ENCODE measurements around the gene SELPLG. TPM values are rescaled to one million over a fixed set of nuclear protein-coding genes. Genes with fewer than 3 reads are reported as not detected.
"Not testable (repeated sequence)": the region's sequence is repeated elsewhere in the genome, so short reads cannot be mapped to it uniquely, and the experiment has no call there.

SELPLG gene
- total RNA-seq, 1 donor from 2014 or later, result not detected

DNA sequence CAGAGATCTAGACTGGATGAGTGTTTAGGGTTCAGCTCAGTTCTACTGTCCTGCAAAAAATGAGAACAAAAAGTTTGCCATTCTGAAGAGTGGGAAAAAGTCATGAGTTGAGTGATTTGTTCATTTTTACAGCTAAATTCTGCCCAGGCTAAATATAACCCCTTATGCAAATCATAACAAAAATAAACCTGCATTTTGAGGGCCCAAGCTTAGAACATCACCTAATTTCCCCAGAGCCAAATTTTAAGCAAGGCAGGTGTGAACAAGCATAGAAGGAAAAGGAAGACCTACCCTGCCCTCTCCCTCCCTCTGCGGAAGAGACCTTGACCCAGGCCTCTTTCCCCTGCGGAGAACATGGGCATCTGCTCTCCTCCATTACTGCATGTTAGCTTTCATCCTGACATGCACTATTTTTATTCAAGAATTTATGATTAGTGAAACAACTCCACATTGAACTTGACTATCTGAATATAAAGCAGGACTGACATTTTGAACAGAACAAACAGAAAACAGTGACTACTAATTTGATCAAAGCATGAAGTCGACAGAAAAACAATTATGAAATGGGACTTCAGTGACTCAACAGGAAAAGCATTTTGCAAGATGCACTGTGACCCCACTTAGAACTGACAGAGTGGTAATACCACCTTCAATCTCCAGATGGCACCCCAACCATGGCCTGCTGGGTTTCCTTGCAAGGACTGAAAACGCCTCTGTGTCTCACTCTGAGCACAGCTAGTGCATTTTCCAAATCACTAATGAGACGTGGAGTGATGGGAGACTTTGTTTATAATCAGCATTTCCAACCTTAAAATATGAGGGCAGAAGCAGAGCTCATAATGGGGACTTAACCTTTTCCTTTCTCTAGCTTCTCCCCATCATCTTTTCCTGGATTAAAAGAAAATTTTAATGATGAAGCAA is 30.9 kb upstream of the SELPLG start:
- peaks cover 3% of the 10 kb centered on the region for H3K36me3 Mint-ChIP-seq (ENCODE audit: insufficient read depth)
- peaks cover 9% of the 10 kb centered on the region for H3K4me1 Mint-ChIP-seq (ENCODE audit: low read depth)
- H3K4me3 Mint-ChIP-seq (ENCODE audit: low read depth), result no peak overlapping the region
- peak; percentile 66 for DNase-seq (ENCODE audit: low spot score, unreplicated experiment)
- H3K27ac Mint-ChIP-seq, result peak overlapping the region; percentile 45
- no peaks in the 10 kb centered on the region for H3K9me3 Mint-ChIP-seq (ENCODE audit: low read depth)
- TF ChIP-seq, protein P1, sequence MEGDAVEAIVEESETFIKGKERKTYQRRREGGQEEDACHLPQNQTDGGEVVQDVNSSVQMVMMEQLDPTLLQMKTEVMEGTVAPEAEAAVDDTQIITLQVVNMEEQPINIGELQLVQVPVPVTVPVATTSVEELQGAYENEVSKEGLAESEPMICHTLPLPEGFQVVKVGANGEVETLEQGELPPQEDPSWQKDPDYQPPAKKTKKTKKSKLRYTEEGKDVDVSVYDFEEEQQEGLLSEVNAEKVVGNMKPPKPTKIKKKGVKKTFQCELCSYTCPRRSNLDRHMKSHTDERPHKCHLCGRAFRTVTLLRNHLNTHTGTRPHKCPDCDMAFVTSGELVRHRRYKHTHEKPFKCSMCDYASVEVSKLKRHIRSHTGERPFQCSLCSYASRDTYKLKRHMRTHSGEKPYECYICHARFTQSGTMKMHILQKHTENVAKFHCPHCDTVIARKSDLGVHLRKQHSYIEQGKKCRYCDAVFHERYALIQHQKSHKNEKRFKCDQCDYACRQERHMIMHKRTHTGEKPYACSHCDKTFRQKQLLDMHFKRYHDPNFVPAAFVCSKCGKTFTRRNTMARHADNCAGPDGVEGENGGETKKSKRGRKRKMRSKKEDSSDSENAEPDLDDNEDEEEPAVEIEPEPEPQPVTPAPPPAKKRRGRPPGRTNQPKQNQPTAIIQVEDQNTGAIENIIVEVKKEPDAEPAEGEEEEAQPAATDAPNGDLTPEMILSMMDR (IDR thresholded peaks at IDR 0.05; ENCODE audit: unreplicated experiment), result peak; percentile 94
- no peaks in the 10 kb centered on the region for H3K27me3 Mint-ChIP-seq

GRCh38 chr12:108663324-108664015 is 29.8 kb upstream of the SELPLG start:
- no peaks in the 10 kb centered on the region for H3K9me3 Mint-ChIP-seq (ENCODE audit: low read depth)
- H3K27ac Mint-ChIP-seq, result peak overlapping the region; percentile 51
- H3K27me3 Mint-ChIP-seq, result no peaks in the 10 kb centered on the region
- TF ChIP-seq, protein P1 (IDR thresholded peaks at IDR 0.05; ENCODE audit: unreplicated experiment), result no peak
- DNase-seq (ENCODE audit: low spot score, unreplicated experiment), result no peak
- no peak overlapping the region for H3K4me3 Mint-ChIP-seq (ENCODE audit: low read depth)
- peaks cover 5% of the 10 kb centered on the region for H3K36me3 Mint-ChIP-seq (ENCODE audit: insufficient read depth)
- peaks cover 2% of the 10 kb centered on the region for H3K4me1 Mint-ChIP-seq (ENCODE audit: low read depth)

DNA sequence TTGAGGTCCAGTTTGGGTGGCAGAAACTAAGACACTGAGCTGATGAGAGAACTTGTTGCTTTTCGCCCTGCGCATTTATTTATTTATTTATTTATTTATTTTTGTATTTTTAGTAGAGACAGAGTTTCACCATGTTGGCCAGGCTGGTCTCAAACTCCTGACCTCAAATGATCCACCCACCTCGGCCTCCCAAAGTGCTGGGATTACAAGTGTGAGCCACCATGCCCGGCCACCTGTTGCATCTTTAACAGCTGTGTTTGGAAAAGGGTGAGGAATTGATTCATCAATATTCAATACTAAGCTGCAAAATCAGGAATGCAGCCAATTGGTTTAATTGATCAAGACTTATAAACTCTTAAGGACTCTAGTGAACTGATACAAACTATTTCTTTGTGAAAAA is 24.4 kb upstream of the SELPLG start:
- H3K27ac Mint-ChIP-seq; H3K9me3 Mint-ChIP-seq (ENCODE audit: low read depth): not testable (repeated sequence)

GRCh38 chr12:108657130-108657745 is 23.5 kb upstream of the SELPLG start:
- Mint-ChIP-seq H3K27ac (no peak overlapping the region), H3K4me1 (ENCODE audit: low read depth) (peaks cover 5% of the 10 kb centered on the region), H3K9me3 (ENCODE audit: low read depth) (no peaks in the 10 kb centered on the region), H3K27me3 (no peaks in the 10 kb centered on the region), H3K4me3 (ENCODE audit: low read depth) (no peak overlapping the region), H3K36me3 (ENCODE audit: insufficient read depth) (peaks cover 22% of the 10 kb centered on the region)
- no peak for DNase-seq (ENCODE audit: low spot score, unreplicated experiment)
- TF ChIP-seq, protein P1 (IDR thresholded peaks at IDR 0.05; ENCODE audit: unreplicated experiment), result no peak

More for the DNA sequence above, 24.4 kb upstream of the SELPLG start:
- H3K4me3 Mint-ChIP-seq (ENCODE audit: low read depth); H3K4me1 Mint-ChIP-seq (ENCODE audit: low read depth); DNase-seq (ENCODE audit: low spot score, unreplicated experiment); H3K27me3 Mint-ChIP-seq: not testable (repeated sequence)
- peaks cover 22% of the 10 kb centered on the region for H3K36me3 Mint-ChIP-seq (ENCODE audit: insufficient read depth)

GRCh38 chr12:108656247-108656646 is 22.6 kb upstream of the SELPLG start:
- H3K36me3 Mint-ChIP-seq (ENCODE audit: insufficient read depth), result peaks cover 21% of the 10 kb centered on the region
- DNase-seq (ENCODE audit: low spot score, unreplicated experiment); H3K4me1 Mint-ChIP-seq (ENCODE audit: low read depth); H3K27ac Mint-ChIP-seq; H3K4me3 Mint-ChIP-seq (ENCODE audit: low read depth); H3K9me3 Mint-ChIP-seq (ENCODE audit: low read depth); H3K27me3 Mint-ChIP-seq: not testable (repeated sequence)

DNA sequence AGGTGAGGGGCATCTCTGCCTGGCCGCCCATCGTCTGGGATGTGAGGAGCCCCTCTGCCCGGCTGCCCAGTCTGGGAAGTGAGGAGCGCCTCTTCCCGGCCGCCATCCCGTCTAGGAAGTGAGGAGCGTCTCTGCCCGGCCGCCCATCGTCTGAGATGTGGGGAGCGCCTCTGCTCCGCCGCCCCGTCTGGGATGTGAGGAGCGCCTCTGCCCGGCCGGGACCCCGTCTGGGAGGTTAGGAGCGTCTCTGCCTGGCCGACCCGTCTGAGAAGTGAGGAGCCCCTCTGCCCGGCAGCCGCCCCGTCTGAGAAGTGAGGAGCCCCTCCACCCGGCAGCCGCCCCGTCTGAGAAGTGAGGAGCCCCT is 22.1 kb upstream of the SELPLG start:
- not testable (repeated sequence) for H3K4me3 Mint-ChIP-seq (ENCODE audit: low read depth); H3K9me3 Mint-ChIP-seq (ENCODE audit: low read depth); H3K27me3 Mint-ChIP-seq; DNase-seq (ENCODE audit: low spot score, unreplicated experiment); H3K27ac Mint-ChIP-seq; H3K4me1 Mint-ChIP-seq (ENCODE audit: low read depth)
- peaks cover 21% of the 10 kb centered on the region for H3K36me3 Mint-ChIP-seq (ENCODE audit: insufficient read depth)

DNA sequence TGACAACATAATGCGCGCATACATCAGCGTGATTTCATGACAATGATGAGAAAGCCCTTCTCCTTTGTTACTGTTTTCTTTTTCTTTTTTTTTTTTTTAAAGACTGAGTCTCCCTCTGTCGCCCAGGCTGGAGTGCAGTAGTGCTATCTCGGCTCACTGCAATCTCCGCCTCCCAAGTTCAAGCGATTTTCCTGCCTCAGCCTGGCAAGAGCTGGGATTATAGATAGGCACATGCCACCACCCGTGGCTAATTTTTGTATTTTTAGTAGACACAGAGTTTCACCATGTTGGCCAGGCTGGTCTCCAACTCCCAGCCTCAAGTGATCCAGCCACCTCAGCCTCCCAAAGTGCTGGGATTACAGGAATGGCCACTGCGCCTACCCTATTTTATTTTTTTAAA is 20.9 kb upstream of the SELPLG start:
- not testable (repeated sequence) for H3K27ac Mint-ChIP-seq; DNase-seq (ENCODE audit: low spot score, unreplicated experiment); H3K4me1 Mint-ChIP-seq (ENCODE audit: low read depth); H3K4me3 Mint-ChIP-seq (ENCODE audit: low read depth); H3K9me3 Mint-ChIP-seq (ENCODE audit: low read depth); H3K27me3 Mint-ChIP-seq
- peaks cover 21% of the 10 kb centered on the region for H3K36me3 Mint-ChIP-seq (ENCODE audit: insufficient read depth)
